Mucosa of descending colon (tissue), 3 donors: Measurements from ENCODE around the gene ZNF280A. TPM values are rescaled to one million over a fixed set of nuclear protein-coding genes. Genes with fewer than 3 reads are reported as not detected.
"Not testable (repeated sequence)": the region's sequence is repeated elsewhere in the genome, so short reads cannot be mapped to it uniquely, and the experiment has no call there.

Source experiments
- ATAC-seq: fragments of 200-7000 bp; cut with Tn5 transposase; one replicate; pipeline ENCODE4 v1.9.1; 2020; ENCODE audit warnings: mild to moderate bottlenecking, moderate library complexity
- DNase-seq, 3 donors: peaks; one replicate each; pipeline ENCODE4 v3.0.0-alpha.2; 2020
- H3K36me3 ChIP-seq: fragments of 200-600 bp; one replicate; pipeline ENCODE4 v1.8.0; 2021; ENCODE audit warnings: low read depth, mild to moderate bottlenecking
- H3K4me1 ChIP-seq: fragments of 200-600 bp; one replicate; pipeline ENCODE4 v1.8.0; 2021; ENCODE audit warnings: low read depth, mild to moderate bottlenecking
- H3K4me3 ChIP-seq: fragments of 200-600 bp; one replicate; pipeline ENCODE4 v1.8.0; 2021; ENCODE audit warnings: mild to moderate bottlenecking
- H3K9me3 ChIP-seq: fragments of 200-600 bp; one replicate; pipeline ENCODE4 v1.8.0; 2021; ENCODE audit warnings: mild to moderate bottlenecking
- intact Hi-C, 2 donors: fragments of 100-400 bp; cut with DNase I in 1 of 2; cut with micrococcal nuclease in 1 of 2; formaldehyde crosslinking; loops; one replicate each; pipeline versions ENCODE4 v1.11.0 to v1.11.1; 2022; cut with DNase I, micrococcal nuclease
- total RNA-seq, 3 donors: library from RNA; stranded (reverse); fragmentation: NEBNext Ultra II Directional in 2 of 3; extraction: Animal tissue kit (Norgen Biotek cat#: 25700) in 2 of 3; gene quantifications; one replicate each; pipeline versions ENCODE4 v1.2.1 to v1.2.4, GENCODE V29; 2021 to 2023
- TF ChIP-seq, protein P1 (sequence below): fragments of 200-600 bp; IDR thresholded peaks from one replicate; pipeline ENCODE4 v1.8.0; 2022; ENCODE audit warnings: antibody characterized with exemption, mild to moderate bottlenecking
- donor health status: DM: no; HTN: no; CAD: no; lungs with moderate emphysema.
- donor health status: DM: no; HTN: no; CAD: no.
- donor health status: DM: no; HTN: yes; CAD: no.

The ZNF280A gene
- total RNA-seq, 3 donors from 2014 or later: not detected

DNA sequence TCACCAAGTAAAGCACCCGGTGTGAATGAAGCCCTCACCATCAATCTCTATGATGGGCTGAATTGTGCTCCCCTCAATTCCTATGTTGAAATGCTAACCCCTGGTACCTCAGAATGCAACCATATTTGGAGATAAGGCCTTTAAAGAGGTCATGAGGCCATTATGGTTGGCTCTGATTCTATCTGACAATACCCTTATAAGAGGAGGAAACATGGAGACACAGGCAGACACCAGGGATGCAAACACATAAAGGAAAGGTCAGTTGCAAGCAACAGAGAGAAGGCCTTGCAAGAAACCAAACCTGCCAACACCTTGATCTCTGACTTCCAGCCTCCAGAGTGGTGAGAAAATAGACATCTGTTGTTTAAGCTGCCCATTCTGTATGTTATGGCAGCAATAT lies 13.3 kb upstream of the ZNF280A start:
- ATAC-seq (no peak), DNase-seq (no peak)
- Histone ChIP-seq H3K36me3 (no peaks in the 10 kb centered on the region), H3K9me3 (no peaks in the 10 kb centered on the region), H3K4me1 (no peaks in the 10 kb centered on the region), H3K4me3 (no peak overlapping the region)
- intact Hi-C loops: no loop called here
- TF ChIP-seq, protein P1, sequence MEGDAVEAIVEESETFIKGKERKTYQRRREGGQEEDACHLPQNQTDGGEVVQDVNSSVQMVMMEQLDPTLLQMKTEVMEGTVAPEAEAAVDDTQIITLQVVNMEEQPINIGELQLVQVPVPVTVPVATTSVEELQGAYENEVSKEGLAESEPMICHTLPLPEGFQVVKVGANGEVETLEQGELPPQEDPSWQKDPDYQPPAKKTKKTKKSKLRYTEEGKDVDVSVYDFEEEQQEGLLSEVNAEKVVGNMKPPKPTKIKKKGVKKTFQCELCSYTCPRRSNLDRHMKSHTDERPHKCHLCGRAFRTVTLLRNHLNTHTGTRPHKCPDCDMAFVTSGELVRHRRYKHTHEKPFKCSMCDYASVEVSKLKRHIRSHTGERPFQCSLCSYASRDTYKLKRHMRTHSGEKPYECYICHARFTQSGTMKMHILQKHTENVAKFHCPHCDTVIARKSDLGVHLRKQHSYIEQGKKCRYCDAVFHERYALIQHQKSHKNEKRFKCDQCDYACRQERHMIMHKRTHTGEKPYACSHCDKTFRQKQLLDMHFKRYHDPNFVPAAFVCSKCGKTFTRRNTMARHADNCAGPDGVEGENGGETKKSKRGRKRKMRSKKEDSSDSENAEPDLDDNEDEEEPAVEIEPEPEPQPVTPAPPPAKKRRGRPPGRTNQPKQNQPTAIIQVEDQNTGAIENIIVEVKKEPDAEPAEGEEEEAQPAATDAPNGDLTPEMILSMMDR: no peak

DNA sequence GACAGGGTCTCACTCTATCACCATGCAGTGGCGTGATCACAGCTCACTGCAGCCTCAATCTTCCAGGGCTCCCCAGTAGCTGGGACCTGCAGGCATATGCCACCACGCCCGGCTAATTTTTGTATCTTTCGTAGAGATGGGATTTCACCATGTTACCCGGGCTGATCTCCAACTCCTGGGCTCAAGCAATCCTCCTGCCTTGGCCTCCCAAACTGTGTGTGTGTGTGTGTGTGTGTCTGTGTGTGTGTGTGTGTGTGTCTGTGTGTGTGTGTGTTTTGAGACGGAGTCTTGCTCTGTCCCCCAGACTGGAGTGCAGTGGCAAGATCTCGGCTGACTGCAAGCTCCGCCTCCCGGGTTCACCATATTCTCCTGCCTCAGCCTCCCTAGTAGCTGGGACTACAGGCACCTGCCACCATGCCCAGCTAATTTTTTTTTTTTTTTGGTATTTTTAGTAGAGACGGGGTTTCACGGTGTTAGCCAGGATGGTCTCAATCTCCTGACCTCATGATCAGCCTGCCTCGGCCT lies 12.5 kb upstream of the ZNF280A start:
- intact Hi-C loops, H3K4me1 ChIP-seq, DNase-seq, H3K9me3 ChIP-seq, H3K4me3 ChIP-seq, ATAC-seq, H3K36me3 ChIP-seq: not testable (repeated sequence)

DNA sequence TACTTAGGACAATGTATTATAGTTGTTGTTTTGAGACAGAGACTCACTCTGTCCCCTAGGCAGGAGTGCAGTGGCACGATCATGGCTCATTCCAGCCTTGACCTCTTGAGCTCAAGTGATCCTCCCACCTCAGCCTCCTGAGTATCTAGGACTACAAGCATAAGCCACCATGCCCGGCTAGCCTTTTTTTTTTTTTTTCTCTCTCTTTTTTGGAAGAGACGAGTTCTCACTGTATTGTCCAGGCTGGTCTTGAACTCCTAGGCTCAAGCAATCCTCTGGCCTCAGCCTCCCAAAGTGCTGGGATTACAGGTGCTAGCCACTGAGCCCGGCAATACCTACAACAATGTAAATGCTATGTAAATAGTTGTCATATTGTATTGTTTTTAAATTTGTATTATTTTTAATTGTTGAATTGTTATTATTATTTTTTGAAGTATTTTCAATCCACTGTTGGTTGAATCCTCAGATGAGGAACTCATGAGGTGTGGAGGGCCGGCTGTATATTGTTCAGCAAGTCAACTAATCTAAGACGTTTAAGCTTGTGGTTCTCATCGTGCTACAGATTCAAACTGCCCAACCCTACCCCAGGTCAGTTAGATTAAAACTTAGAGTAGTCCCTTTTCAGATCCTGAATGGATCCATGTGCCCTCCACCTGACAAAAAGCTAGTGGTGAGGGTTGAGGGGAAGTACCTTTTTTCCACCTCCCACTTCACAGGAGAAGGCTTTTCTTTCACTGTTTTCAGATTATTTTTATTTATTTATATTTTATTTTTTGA lies 11.9 kb upstream of the ZNF280A start:
- H3K4me1 ChIP-seq: no peaks in the 10 kb centered on the region
- H3K4me3 ChIP-seq: no peak overlapping the region
- H3K36me3 ChIP-seq: no peaks in the 10 kb centered on the region
- no peaks in the 10 kb centered on the region for H3K9me3 ChIP-seq
- intact Hi-C loops: no loop called here
- ATAC-seq: no peak
- no peak for DNase-seq
- TF ChIP-seq, protein P1: no peak

DNA sequence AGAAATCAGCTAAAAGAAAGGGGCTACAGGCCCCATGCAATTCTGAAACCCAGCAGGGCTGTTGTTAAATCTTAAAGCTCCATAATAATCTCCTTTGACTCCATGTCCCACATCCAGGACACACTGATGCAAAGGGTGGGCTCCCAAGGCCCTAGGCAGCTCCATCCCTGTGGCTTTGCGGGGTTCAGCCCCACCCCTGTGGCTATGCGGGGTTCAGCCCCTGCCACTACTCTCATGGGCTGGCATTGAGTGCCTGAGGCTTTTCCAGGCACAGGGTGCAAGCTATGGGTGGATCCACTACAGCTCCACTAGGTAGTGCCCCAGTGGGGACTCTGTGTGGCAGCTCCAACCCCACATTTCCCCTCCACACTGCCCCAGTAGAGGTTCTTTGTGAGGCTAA lies 8.7 kb upstream of the ZNF280A start:
- Histone ChIP-seq H3K4me1 (no peaks in the 10 kb centered on the region), H3K9me3 (no peaks in the 10 kb centered on the region), H3K4me3 (no peak overlapping the region), H3K36me3 (no peaks in the 10 kb centered on the region)
- TF ChIP-seq, protein P1: no peak
- ATAC-seq: no peak
- intact Hi-C loops: no loop called here
- no peak for DNase-seq

DNA sequence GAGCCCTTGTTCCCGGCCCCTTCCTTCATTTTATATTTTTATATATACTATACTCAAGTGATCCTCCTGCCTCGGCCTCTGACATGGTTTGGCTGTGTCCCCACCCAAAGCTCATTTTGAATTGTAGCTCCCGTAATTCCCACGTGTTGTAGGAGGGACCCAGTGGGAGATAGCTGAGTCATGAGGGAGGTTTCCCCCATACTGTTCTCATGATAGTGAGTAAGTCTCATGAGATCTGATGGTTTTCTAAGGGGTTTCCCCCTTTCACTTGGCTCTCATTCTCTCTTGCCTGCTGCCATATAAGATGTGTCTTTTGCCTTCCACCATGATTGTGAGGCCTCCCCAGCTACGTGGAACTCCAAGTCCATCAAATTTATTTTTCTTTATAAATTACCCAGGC lies 7.2 kb upstream of the ZNF280A start:
- DNase-seq (no peak), ATAC-seq (no peak)
- H3K9me3 ChIP-seq: no peaks in the 10 kb centered on the region
- H3K36me3 ChIP-seq: no peaks in the 10 kb centered on the region
- H3K4me1 ChIP-seq: no peaks in the 10 kb centered on the region
- no peak overlapping the region for H3K4me3 ChIP-seq
- intact Hi-C loops: no loop called here
- TF ChIP-seq, protein P1: no peak

DNA sequence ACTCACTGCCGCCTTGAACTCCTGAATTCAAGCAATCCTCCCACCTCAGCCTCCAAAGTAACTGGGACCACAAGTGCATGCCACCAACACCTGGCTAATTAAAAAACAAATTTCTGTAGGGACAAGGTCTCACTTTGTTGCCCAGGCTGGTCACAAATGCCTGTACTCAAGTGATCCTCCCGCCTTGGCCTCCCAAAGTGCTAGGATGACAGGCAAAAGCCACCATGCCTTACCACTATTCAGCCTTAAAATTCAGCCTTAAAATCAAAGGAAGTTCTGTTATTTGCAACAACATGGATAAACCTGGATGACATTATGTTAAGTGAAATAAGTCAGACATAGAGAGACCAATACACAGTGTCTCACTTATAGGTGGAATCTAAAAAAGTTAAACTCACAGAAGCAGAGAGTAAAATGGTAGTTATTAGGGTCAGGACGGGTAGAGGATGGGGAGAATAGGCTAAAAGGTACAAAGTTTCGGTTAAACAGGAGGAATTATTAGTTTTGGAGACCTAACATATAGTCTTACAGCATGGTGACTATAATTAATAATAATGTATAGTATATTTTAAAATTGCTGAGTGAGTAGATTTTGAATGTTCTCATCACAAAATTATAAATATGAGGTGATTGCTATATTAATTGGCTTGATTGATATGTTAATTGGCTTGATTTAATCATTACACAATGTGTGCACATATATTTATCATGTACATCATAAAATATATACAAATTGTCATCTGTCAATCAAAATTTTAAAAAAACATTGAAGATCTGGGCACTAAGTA lies 6.2 kb upstream of the ZNF280A start:
- no peaks in the 10 kb centered on the region for H3K9me3 ChIP-seq
- no peak for ATAC-seq
- intact Hi-C loops: no loop called here
- TF ChIP-seq, protein P1: no peak
- H3K4me1 ChIP-seq: no peaks in the 10 kb centered on the region
- no peak for DNase-seq
- H3K4me3 ChIP-seq: no peak overlapping the region
- no peaks in the 10 kb centered on the region for H3K36me3 ChIP-seq
